Measurements from ENCODE around the gene PLEKHA6.

Gene PLEKHA6

DNA sequence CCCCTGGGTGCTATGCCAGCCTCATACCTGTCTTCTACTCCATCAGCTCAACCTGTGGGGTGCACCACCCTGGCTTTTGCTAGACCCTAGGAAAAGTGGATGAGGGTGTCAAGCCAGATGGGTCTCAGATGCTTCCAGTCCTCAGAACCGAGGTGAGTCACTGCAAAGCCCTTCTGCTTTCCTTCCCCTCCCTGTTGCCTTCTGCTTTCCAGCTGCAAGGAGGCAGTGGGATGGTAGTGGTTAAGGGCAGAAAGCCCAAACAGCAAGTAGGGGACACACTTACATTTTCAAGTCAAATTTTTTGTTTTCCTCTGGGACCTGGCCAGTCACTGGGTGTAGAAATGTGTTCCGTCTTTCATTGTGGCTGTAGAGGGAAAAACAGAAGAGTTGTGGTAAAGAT lies 85.3 kb downstream of the PLEKHA6 start:
- TF ChIP-seq ZNF565 (CRISPR knock-in tag; conservative IDR thresholded peaks at IDR 0.05; ENCODE audit: low read depth) = no peak
- TF ChIP-seq ISL1 (CRISPR knock-in tag; IDR thresholded peaks at IDR 0.05) = no peak
- no peak for ATAC-seq

DNA sequence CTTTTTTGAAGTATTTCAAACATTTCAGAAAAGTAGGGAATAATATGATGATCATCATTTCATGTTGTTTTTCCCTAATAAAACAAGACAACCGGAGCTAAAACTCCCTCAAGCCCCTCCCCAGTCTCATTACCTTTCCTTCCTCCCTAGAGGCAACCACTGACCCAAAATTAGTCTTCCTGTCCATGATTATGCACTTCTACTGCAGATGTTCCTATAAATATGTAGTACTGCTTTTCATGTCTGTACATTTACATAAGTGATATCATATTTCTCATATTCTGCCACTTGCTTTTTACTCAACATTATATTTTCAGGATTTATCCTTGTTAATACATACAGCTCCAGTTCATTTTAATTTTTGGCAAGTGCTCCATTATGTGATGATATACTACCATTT lies 87.2 kb downstream of the PLEKHA6 start:
- ATAC-seq = no peak
- TF ChIP-seq ZFP30 (CRISPR knock-in tag; IDR thresholded peaks at IDR 0.05) (no peak), BACH2 (CRISPR knock-in tag; IDR thresholded peaks at IDR 0.05; ENCODE audit: borderline replicate concordance) (no peak), RARB (CRISPR knock-in tag; IDR thresholded peaks at IDR 0.05) (no peak), ISL1 (CRISPR knock-in tag; IDR thresholded peaks at IDR 0.05) (no peak), ZNF565 (CRISPR knock-in tag; conservative IDR thresholded peaks at IDR 0.05; ENCODE audit: low read depth) (no peak), OSR1 (CRISPR knock-in tag; IDR thresholded peaks at IDR 0.05) (no peak), GLIS3 (CRISPR knock-in tag; IDR thresholded peaks at IDR 0.05) (no peak), PPARA (CRISPR knock-in tag; IDR thresholded peaks at IDR 0.05; ENCODE audit: borderline replicate concordance) (no peak), ARNTL (CRISPR knock-in tag; IDR thresholded peaks at IDR 0.05; ENCODE audit: borderline replicate concordance, low read depth) (no peak)
- TF ChIP-seq, protein P1, sequence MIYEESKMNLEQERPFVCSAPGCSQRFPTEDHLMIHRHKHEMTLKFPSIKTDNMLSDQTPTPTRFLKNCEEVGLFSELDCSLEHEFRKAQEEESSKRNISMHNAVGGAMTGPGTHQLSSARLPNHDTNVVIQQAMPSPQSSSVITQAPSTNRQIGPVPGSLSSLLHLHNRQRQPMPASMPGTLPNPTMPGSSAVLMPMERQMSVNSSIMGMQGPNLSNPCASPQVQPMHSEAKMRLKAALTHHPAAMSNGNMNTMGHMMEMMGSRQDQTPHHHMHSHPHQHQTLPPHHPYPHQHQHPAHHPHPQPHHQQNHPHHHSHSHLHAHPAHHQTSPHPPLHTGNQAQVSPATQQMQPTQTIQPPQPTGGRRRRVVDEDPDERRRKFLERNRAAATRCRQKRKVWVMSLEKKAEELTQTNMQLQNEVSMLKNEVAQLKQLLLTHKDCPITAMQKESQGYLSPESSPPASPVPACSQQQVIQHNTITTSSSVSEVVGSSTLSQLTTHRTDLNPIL (CRISPR knock-in tag; IDR thresholded peaks at IDR 0.05; ENCODE audit: low read depth) = no peak
- TF ChIP-seq, protein P2, sequence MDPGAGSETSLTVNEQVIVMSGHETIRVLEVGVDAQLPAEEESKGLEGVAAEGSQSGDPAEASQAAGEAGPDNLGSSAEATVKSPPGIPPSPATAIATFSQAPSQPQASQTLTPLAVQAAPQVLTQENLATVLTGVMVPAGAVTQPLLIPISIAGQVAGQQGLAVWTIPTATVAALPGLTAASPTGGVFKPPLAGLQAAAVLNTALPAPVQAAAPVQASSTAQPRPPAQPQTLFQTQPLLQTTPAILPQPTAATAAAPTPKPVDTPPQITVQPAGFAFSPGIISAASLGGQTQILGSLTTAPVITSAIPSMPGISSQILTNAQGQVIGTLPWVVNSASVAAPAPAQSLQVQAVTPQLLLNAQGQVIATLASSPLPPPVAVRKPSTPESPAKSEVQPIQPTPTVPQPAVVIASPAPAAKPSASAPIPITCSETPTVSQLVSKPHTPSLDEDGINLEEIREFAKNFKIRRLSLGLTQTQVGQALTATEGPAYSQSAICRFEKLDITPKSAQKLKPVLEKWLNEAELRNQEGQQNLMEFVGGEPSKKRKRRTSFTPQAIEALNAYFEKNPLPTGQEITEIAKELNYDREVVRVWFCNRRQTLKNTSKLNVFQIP (CRISPR knock-in tag; IDR thresholded peaks at IDR 0.05; ENCODE audit: borderline replicate concordance, low read depth) = no peak

DNA sequence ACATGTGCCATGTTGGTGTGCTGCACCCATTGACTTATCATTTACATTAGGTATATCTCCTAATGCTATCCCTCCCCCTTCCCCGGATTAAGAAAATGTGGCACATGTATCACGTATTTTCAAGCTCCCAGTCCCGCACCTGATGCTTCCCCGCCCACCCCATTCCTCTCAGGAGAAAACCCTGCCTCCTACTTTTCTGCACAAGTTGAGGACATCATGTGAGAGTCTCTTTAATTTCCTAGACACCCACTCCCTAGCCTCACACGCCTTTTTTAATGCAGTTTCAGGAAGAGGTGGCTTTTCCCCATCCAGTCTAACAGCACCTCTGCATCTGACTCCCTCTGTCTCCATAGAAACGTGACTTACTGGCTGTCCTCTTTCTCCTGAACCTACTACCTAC lies 87.8 kb downstream of the PLEKHA6 start:
- no peak for TF ChIP-seq ZNF8 (CRISPR knock-in tag; IDR thresholded peaks at IDR 0.05)
- TF ChIP-seq, protein P3, sequence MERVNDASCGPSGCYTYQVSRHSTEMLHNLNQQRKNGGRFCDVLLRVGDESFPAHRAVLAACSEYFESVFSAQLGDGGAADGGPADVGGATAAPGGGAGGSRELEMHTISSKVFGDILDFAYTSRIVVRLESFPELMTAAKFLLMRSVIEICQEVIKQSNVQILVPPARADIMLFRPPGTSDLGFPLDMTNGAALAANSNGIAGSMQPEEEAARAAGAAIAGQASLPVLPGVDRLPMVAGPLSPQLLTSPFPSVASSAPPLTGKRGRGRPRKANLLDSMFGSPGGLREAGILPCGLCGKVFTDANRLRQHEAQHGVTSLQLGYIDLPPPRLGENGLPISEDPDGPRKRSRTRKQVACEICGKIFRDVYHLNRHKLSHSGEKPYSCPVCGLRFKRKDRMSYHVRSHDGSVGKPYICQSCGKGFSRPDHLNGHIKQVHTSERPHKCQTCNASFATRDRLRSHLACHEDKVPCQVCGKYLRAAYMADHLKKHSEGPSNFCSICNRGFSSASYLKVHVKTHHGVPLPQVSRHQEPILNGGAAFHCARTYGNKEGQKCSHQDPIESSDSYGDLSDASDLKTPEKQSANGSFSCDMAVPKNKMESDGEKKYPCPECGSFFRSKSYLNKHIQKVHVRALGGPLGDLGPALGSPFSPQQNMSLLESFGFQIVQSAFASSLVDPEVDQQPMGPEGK (CRISPR knock-in tag; IDR thresholded peaks at IDR 0.05; ENCODE audit: borderline replicate concordance) = no peak
- TF ChIP-seq TOX (CRISPR knock-in tag; IDR thresholded peaks at IDR 0.05; ENCODE audit: borderline replicate concordance) = no peak
- TF ChIP-seq ZC3H10 (CRISPR knock-in tag; IDR thresholded peaks at IDR 0.05) = no peak
- TF ChIP-seq, protein P1 (CRISPR knock-in tag; IDR thresholded peaks at IDR 0.05; ENCODE audit: low read depth) = no peak
- TF ChIP-seq RARB (CRISPR knock-in tag; IDR thresholded peaks at IDR 0.05) = no peak
- no peak for TF ChIP-seq TCF4 (CRISPR knock-in tag; IDR thresholded peaks at IDR 0.05; ENCODE audit: borderline replicate concordance)
- TF ChIP-seq ARNTL (CRISPR knock-in tag; IDR thresholded peaks at IDR 0.05; ENCODE audit: borderline replicate concordance, low read depth) = no peak
- TF ChIP-seq CSDC2 (CRISPR knock-in tag; IDR thresholded peaks at IDR 0.05) = no peak
- no peak for TF ChIP-seq ZFP3 (CRISPR knock-in tag; IDR thresholded peaks at IDR 0.05)
- TF ChIP-seq ZNF565 (CRISPR knock-in tag; conservative IDR thresholded peaks at IDR 0.05; ENCODE audit: low read depth) = no peak
- TF ChIP-seq SNAI2 (CRISPR knock-in tag; IDR thresholded peaks at IDR 0.05) = no peak
- TF ChIP-seq, protein P2 (CRISPR knock-in tag; IDR thresholded peaks at IDR 0.05; ENCODE audit: borderline replicate concordance, low read depth) = no peak
- ATAC-seq = no peak

DNA sequence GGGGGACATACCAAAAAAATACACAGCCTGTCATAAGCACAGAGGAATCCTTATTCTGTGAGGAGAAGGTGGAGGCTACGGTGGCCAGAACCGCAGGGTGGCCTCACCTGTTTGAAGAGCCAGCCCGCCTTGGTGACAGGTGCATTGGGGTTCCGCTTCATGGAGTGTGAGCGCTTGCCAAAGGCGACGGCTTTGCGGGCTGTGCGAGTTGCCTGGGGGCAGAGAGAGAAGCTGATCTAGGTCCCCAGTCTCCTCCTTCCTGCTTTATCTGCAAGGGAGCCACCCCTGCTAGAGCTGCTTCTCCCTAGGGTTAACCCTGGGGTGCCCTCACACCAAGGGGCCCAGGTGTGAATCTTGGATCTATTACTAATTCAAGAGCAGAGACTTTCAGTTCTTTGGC lies 91.6 kb downstream of the PLEKHA6 start:
- TF ChIP-seq BACH2 (CRISPR knock-in tag; IDR thresholded peaks at IDR 0.05; ENCODE audit: borderline replicate concordance) = no peak
- no peak for TF ChIP-seq SNAI2 (CRISPR knock-in tag; IDR thresholded peaks at IDR 0.05)
- TF ChIP-seq PPARA (CRISPR knock-in tag; IDR thresholded peaks at IDR 0.05; ENCODE audit: borderline replicate concordance) = no peak
- TF ChIP-seq GLIS3 (CRISPR knock-in tag; IDR thresholded peaks at IDR 0.05) = no peak
- no peak for TF ChIP-seq TOX (CRISPR knock-in tag; IDR thresholded peaks at IDR 0.05; ENCODE audit: borderline replicate concordance)
- TF ChIP-seq ZNF565 (CRISPR knock-in tag; conservative IDR thresholded peaks at IDR 0.05; ENCODE audit: low read depth) = no peak
- no peak for TF ChIP-seq ZC3H10 (CRISPR knock-in tag; IDR thresholded peaks at IDR 0.05)
- TF ChIP-seq ESRRG (CRISPR knock-in tag; IDR thresholded peaks at IDR 0.05) = no peak
- TF ChIP-seq, protein P4, sequence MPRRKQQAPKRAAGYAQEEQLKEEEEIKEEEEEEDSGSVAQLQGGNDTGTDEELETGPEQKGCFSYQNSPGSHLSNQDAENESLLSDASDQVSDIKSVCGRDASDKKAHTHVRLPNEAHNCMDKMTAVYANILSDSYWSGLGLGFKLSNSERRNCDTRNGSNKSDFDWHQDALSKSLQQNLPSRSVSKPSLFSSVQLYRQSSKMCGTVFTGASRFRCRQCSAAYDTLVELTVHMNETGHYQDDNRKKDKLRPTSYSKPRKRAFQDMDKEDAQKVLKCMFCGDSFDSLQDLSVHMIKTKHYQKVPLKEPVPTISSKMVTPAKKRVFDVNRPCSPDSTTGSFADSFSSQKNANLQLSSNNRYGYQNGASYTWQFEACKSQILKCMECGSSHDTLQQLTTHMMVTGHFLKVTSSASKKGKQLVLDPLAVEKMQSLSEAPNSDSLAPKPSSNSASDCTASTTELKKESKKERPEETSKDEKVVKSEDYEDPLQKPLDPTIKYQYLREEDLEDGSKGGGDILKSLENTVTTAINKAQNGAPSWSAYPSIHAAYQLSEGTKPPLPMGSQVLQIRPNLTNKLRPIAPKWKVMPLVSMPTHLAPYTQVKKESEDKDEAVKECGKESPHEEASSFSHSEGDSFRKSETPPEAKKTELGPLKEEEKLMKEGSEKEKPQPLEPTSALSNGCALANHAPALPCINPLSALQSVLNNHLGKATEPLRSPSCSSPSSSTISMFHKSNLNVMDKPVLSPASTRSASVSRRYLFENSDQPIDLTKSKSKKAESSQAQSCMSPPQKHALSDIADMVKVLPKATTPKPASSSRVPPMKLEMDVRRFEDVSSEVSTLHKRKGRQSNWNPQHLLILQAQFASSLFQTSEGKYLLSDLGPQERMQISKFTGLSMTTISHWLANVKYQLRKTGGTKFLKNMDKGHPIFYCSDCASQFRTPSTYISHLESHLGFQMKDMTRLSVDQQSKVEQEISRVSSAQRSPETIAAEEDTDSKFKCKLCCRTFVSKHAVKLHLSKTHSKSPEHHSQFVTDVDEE (CRISPR knock-in tag; IDR thresholded peaks at IDR 0.05) = no peak
- TF ChIP-seq CSDC2 (CRISPR knock-in tag; IDR thresholded peaks at IDR 0.05) = no peak
- no peak for TF ChIP-seq ZNF70 (CRISPR knock-in tag; IDR thresholded peaks at IDR 0.05)
- TF ChIP-seq ARNTL (CRISPR knock-in tag; IDR thresholded peaks at IDR 0.05; ENCODE audit: borderline replicate concordance, low read depth) = no peak
- TF ChIP-seq, protein P5, sequence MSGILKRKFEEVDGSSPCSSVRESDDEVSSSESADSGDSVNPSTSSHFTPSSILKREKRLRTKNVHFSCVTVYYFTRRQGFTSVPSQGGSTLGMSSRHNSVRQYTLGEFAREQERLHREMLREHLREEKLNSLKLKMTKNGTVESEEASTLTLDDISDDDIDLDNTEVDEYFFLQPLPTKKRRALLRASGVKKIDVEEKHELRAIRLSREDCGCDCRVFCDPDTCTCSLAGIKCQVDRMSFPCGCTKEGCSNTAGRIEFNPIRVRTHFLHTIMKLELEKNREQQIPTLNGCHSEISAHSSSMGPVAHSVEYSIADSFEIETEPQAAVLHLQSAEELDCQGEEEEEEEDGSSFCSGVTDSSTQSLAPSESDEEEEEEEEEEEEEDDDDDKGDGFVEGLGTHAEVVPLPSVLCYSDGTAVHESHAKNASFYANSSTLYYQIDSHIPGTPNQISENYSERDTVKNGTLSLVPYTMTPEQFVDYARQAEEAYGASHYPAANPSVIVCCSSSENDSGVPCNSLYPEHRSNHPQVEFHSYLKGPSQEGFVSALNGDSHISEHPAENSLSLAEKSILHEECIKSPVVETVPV (CRISPR knock-in tag; IDR thresholded peaks at IDR 0.05) = no peak
- TF ChIP-seq ISL1 (CRISPR knock-in tag; IDR thresholded peaks at IDR 0.05) = no peak
- no peak for ATAC-seq
